HG02938 (cell line): Measurements from ENCODE around the gene SH2D4B.
A peak's percentile ranks its signal among the peaks of the same experiment; 100 is the strongest.
"Not testable (repeated sequence)": the region's sequence is repeated elsewhere in the genome, so short reads cannot be mapped to it uniquely, and the experiment has no call there.

Experiments used
- ATAC-seq: cut with Tn5 transposase; IDR thresholded peaks from one replicate; pipeline ENCODE4 v1.9.1; 2021; ENCODE audit warnings: mild to moderate bottlenecking, moderate library complexity; ENCODE audit not compliant: unreplicated experiment

The SH2D4B gene

DNA sequence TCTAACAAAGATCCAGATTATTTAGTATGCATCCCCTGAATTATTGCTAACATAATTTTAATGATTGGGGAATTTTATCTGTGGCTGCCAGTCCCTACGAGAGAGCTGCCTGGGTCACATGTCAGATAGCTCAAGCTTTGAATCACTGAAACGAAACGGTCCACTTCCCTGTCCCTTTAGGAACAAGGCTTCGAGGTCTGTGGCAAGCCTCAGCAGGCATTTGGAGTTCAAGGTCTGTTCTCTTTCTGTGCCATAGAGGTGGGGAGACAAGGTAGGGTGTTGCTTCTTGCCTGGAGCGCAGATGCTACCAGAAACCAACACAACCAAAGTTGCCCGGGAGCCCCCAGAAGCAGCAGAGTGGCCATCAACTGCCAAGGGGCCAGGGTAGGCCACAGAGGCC is 13.9 kb upstream of the SH2D4B start:
- ATAC-seq: no peak

DNA sequence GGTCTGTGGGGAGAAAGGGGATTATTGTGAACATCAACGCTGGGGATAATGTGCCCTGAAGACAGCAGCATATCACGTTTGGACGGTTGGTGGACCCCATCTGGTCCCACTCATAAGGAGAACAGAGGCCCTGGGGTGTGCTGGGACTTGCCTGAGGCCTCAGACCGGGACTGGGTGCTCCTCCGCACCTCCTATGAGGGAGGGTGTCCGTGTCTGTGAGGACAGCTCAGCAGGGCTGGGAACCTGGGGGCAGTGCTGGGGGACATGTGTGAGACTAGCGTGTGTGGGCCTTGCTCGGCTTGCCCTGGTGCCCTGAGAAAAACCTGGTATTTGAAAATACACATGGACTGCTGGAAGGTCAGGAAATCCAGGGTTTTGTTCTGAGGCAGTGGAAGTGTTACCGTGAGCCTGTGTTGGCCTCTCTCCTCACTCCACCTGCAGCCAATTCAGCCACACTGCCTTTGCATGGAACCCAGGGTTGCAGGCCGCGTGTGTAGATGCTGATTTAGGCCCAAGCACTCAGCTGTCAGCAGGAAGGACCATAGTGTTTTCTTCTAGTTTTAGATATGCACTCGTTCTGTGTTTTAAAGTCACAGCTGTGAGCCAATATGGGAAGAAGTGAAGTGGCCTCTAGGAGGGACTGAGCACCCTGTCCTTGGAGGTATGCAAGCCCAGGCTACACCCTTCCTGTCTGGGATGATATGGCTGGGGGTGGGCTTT is 13.4 kb upstream of the SH2D4B start:
- no peak for ATAC-seq

DNA sequence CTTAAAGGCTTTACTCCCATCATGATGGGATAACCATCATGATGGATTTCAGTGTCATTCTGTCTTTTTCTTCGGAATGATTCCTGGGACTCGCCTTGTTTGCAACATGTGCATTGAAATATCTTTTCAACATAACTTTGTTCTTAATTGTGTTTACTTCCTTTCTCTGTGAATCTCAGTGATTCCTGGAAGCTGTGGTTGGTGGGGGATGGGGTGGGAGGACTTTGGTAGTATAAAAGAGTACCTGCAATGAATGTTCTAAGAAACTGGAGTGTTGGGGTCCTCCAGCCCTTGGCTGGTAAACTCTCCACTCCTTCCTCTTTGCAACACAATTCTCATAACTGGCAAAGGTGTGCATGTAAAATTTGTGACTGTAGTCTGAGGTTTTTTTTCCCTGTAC is 11.5 kb upstream of the SH2D4B start:
- no peak for ATAC-seq

GRCh38 chr10:80526742-80527141 is 11.0 kb upstream of the SH2D4B start:
- ATAC-seq: no peak

GRCh38 chr10:80528185-80528700 is 9.5 kb upstream of the SH2D4B start:
- no peak for ATAC-seq

GRCh38 chr10:80528901-80529300 is 8.8 kb upstream of the SH2D4B start:
- no peak for ATAC-seq

- ATAC-seq: no peak
Observed at GRCh38 chr10:80529604-80530003, 8.1 kb upstream of the SH2D4B start.

DNA sequence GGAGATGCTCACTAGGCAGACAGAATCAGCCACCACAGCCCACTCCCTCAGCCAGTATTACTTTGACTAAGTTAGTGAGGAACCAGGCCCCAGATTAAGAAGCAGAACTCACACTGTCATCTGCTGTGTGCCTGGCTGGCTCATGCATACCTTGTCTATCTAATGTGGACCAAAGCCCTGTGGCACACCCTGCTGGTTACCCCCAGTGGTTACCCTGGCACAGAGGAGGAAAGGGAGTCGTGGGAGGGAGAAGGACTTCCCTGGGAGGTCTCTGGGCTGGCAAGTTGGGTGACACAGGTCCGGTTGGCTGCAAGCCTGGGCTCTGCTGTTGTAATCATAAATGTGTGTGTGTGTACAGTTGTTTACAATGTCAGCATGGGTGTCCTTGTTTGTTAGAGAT is 7.5 kb upstream of the SH2D4B start:
- no peak for ATAC-seq

- no peak for ATAC-seq
Observed at GRCh38 chr10:80530816-80531215, 6.9 kb upstream of the SH2D4B start.

DNA sequence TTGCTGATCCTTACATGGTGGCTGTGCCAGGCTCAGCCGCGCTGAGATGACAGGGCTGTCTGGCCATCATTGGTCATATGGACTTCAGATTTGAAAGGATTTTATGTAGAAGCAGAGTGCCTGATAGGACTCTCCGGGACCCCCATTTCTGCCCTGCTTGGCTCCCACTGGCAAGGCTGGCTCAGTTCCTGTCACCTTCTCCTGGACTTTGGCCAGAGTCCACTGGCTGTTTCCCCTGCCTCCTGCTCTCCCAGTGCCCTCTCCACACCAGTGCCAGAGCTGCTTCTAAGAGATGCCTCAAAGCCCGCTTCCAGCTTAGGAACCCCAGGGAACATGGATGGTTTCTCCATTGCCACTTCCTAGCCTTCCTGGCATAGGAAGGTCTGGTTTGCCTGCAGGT is 5.1 kb upstream of the SH2D4B start:
- ATAC-seq: no peak

DNA sequence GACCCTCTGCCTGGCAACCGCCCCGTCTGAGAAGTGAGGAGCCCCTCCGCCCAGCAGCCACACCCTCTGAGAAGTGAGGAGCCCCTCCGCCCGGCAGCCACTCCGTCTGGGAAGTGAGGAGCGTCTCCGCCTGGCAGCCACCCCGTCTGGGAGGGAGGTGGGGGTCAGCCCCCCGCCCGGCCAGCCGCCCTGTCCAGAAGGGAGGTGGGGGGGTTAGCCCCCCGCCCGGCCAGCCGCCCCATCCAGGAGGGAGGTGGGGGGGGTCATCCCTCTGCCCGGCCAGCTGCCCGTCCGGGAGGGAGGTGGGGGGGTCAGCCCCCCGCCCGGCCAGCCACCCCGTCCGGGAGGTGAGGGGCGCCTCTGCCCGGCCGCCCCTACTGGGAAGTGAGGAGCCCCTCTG is 3.6 kb upstream of the SH2D4B start:
- ATAC-seq: not testable (repeated sequence)

GRCh38 chr10:80534646-80535045 is 3.1 kb upstream of the SH2D4B start:
- ATAC-seq: not testable (repeated sequence)

DNA sequence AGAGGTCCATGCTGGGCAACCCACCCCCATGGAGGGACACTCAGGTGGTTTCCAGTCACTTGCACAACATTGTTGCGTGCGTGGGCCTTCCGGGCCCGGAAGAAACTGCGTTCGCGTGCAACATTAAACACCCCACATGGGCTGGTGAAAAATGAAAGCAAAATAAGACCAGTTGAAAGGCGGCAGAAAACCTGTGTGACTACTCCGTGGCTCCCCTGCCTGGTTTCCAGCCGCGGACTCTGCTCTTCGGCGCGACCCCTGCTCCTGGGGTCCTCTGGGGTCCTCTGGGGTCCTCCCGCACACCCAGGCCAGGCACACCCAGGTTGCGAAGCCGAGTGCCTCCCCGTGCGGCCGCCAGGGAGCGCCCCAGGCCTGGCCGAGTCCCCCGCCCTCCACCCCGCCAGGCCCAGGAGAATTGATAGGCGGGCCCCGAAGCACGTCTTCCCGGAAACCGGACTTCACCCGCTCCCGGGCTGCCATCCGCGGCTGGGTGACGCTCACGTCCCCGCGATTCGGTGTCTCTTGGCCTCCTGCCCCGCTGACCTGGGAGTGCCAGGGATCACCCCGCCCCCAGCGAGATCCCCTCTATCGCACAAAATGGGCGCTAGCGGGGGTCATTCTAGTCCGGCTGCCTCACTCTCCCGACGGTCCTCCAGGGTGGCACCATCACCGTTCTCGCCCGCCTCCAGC is 1.9 kb upstream of the SH2D4B start:
- peak; percentile 77 for ATAC-seq

- ATAC-seq: no peak
Observed at GRCh38 chr10:80536361-80536835, 1.3 kb upstream of the SH2D4B start.

DNA sequence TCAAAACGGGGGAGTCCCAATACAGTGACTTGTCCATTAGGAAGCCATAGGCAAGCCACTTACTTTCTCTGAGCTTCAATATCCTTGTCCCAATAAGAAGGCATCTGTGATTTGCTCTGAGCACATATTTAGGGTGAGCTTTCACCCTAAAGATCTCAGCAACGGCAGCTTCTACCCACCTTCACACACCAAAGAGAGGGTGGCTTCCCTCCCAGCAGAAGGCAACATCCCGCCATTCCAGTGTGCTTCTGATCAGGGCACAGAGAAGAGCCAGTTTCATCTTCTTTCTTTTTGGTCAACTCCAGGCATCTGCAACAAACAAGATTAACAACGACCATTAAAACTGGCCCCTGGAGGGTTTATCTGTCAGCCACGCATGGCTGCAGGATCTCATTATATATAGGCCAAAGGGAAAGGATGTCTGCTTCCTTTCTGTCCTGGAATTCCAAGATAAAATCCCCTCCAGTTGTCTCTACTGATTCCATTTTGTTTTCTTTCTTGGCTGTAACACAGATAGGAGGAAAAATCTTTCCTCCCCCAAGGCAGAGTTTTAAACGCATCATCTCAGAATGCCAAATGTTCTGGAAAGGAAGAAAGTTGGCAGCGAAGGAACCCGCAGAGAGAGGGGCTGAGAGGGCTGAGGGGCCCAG is 491 bp upstream of the SH2D4B start:
- no peak for ATAC-seq

DNA sequence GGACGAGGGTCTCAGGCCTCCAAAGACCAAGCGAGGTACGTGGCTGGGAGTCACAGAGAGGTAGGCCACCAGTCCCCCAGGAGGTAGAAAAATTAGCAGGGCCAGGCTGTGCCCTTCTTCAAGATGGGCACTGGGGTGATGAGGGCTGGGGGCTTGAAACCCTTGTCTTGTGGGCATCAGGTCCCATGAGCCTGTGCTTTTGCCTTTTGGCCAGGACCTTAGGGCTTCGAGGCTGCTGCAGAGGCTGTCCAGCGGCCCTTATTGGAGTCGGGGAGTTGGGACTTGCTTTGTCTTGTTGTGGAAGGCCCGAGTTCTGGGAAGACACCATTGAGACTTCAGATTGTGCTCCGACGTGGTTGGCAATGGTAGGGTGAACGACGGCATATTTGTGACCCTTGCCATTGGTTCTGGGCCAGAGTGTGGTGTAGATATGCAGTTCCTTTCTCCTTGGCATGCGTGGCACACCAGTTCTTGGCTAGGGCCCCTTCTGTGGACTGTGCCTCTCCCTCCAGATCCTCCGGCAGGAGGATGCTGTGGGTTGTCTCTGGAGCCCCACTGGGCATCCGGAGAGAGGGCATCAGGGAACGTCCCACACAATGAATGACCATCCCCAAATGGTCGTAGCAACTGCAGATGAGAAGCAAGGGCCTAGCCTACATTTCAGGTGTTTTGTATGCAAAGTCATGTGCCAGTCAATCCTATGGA is 931 bp downstream of the SH2D4B start:
- ATAC-seq: no peak

DNA sequence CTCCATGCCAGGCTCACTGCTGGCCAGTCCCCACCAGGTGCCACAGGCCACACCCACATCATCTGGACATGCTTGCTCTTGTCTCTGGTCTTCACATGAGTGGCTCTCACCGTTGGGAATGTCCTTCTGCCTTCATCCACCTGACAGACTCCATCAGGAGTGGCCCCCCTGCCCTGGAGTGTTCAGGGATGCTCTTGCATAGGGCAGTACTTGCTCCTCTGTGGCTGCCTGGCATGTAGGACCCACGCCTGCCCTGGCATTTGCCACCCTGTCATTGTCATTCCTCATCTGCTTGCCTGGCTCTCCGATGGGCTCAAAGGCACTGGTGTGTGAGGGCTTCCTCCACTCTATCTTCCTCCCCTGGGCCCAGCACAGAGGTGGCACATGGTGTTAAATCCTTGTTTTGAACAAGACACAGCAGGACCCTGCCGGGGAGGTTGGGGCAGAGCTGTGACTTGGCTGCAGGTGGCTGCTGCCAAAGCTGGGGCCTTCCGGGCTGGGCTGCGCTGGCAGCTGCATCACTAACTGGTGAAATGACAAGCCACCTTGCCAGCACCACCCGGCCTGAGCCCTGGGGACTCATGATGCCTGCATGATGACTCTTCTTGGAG is 1.8 kb downstream of the SH2D4B start:
- no peak for ATAC-seq

DNA sequence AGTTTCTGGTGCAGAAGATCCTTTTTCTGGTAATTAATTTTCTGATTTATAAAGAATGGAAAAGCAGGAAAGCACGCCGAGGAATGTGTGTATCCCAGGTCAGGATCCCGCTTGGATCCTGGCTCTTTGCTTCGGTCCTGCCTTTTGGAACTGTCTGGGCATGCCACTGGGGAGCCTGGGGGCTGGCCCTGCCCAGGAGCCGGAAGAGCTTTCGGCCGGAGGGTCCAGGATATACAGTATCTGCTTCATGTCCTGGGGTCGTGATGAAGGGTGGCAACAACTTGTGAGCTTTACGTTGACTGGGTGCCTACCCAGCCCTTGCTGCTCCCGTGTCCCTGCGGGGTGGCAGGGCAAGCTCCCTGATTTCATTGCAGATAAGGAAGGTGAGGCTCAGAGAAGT is 2.4 kb downstream of the SH2D4B start:
- ATAC-seq: no peak

DNA sequence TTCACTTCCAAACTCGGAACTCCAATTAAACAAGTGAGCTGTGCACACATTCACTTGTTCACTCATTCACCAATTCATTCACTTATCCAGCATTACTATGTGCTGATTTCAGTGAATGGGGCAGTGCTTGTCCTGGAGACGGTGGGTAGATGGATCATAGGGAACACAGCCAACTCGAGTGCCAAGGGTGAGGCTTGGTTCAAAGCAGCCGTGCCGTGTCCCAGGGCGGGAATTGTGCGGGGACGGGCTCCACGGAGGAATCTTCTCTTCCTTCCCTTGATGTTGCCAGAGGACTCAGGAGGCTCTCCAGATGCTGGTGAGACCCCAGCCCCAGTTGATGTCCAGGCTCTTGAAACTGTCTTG is 2.9 kb downstream of the SH2D4B start:
- ATAC-seq: no peak

DNA sequence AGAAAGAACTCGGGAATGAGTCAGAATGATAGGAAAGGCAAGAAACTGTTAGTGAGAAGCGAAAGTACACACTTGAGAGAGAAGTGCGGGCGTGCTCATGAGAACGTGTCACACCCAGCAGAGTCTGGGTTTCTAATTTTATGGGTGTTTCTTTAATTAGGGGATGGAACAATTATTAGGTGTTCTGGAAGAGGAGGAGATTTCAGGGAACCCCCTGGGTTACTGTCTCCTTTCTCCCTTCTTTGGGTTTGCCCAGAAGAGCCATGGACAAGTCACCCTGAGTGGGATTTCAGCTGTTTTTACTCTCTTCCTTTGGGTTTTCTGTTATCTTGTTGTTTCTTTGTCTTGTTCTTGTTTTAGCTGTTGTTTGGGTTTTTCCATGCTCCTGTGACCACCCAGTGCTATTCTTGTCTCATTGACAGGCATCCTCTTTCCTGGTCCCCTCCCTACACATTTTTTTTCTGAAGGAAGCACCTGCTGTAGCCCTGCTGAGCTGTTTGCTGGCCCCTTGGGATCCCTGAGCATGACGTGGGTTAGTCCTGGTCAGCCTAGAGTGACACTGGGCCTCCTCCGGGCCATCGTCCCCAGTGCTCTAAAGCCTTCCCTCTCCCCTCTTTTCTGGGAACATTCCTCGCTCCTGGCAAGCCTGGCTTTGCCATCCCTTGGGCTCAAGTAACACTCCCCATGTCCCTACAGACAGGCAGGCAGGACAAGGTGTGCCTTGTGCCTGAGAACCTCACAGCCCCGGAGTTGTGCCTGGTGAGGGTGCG is 3.5 kb downstream of the SH2D4B start:
- ATAC-seq: peak; percentile 48
